D721Med (cell line): Measurements from ENCODE around the gene APBB1IP.

Source experiments
- DNase-seq: peaks from one replicate; pipeline ENCODE4 v3.0.0; 2011; ENCODE audit warnings: low spot score; ENCODE audit not compliant: insufficient read length
- FAIRE-seq: peaks from 2 replicates; lab custom pipeline; 2011; peaks lifted over from hg19 to GRCh38; lab: Jason Lieb, UNC
- CTCF ChIP-seq: IDR thresholded peaks from 2 replicates; pipeline ENCODE4 v1.5.1; 2012; ENCODE audit warnings: mild to moderate bottlenecking, control low read depth; ENCODE audit not compliant: insufficient read depth; ENCODE audit errors: missing control alignments

The APBB1IP gene

GRCh38 chr10:26478061-26478460, 39.9 kb downstream of the APBB1IP start:
- TF ChIP-seq CTCF, result no peak
- FAIRE-seq, result no peak
- no peak for DNase-seq

GRCh38 chr10:26479766-26480492, 41.8 kb downstream of the APBB1IP start:
- no peak for TF ChIP-seq CTCF
- FAIRE-seq (no peak), DNase-seq (no peak)

- FAIRE-seq, result no peak
- no peak for TF ChIP-seq CTCF
- no peak for DNase-seq
These were observed 43.2 kb downstream of the APBB1IP start for GRCh38 chr10:26481315-26481692.

- no peak for DNase-seq
- no peak for TF ChIP-seq CTCF
- FAIRE-seq, result no peak
These were observed 43.9 kb downstream of the APBB1IP start for GRCh38 chr10:26481914-26482550.

GRCh38 chr10:26483554-26483953, 45.4 kb downstream of the APBB1IP start:
- DNase-seq (no peak), FAIRE-seq (no peak)
- no peak for TF ChIP-seq CTCF

- FAIRE-seq (no peak), DNase-seq (no peak)
- TF ChIP-seq CTCF, result no peak
These were observed 47.2 kb downstream of the APBB1IP start for GRCh38 chr10:26485150-26485941.
